CD4-positive, alpha-beta T cell treated with Interleukin-2 at 100 ng/mL for 4 hours (primary cell): Measurements from ENCODE around the gene AHCTF1.
"Not testable (repeated sequence)": the region's sequence is repeated elsewhere in the genome, so short reads cannot be mapped to it uniquely, and the experiment has no call there.

ENCODE experiments used
- DNase-seq: peaks from one replicate; pipeline ENCODE4 v3.0.0-alpha.2; 2020; ENCODE audit warnings: low spot score

Gene AHCTF1

DNA sequence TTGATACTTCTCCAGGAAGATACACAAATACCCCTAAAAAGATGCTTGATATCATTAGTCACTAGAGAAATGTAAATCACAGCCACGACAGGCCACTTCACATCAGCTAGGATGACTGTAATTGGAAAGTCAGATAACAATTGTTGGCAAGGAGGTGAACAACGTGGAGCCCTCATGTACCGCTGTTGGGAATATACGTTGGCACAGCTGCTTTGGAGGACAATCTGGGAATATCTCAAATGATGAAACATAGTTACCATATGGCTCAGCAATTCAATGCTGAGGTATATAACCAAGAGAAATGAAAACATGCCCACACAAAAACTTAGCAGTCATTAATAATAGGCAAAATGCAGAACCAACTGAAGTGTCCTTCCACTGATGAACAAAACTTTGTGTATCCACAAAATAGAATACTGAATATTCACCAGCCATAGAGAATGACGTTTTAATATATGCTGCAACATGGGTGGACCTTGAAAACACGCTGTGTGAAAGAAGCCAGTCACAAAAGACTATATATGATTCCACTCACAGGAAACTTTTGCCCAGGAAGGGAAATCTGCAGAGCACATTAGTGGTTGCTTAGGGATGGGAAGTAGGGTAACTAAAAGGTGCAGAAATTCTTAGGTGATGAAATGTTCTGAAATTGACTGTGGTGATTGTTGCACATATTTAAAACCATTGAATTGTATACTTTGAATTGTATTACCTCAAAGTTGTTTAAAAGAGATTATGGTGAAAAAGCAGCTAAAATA is 95.4 kb downstream of the AHCTF1 start:
- no peak for DNase-seq

GRCh38 chr1:246831543-246831942 is 100.2 kb downstream of the AHCTF1 start:
- DNase-seq = no peak

GRCh38 chr1:246828818-246829217 is 102.9 kb downstream of the AHCTF1 start:
- DNase-seq = no peak

DNA sequence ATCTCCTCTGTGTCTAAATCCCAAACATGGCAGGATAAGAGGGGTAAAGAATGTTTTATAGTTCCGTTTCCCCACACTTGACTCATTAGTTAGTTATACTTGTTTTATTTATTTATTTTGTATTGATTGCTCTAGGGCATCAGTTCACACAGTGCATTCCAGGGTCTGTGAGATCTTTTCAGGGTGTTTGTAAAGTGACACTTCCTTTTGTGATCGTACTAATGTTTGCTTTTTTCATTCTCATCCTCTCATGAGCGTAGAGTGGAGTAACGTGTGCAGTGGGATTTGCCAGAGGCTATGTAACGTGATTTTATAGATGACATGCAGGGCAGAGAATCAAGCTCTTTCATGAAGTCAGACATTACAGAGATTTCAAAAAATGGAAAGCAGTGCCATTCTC is 104.4 kb downstream of the AHCTF1 start:
- DNase-seq = no peak

GRCh38 chr1:246825557-246826175 is 106.1 kb downstream of the AHCTF1 start:
- no peak for DNase-seq

DNA sequence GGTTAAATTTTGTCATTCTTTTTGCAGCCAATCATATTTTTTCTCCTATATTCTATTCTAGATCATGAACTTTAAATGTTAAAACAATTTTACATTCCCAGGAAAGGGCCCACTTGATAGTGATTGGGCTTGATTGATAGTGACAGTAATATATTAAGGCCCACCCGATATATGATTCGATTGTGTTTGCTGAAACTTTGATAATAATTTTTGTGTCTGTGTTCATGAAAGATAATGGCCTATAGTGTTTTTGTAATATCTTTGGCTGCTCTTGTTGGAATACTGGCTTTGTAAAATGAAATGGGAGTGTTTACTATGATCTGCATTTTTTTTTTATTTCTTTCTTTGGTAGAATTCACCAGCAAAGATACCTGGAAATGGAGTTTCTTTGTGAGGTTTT is 107.2 kb downstream of the AHCTF1 start:
- DNase-seq = no peak

- DNase-seq = not testable (repeated sequence)
Observed at GRCh38 chr1:246822154-246822553, 109.6 kb downstream of the AHCTF1 start.

GRCh38 chr1:246820666-246821065 is 111.1 kb downstream of the AHCTF1 start:
- no peak for DNase-seq

- not testable (repeated sequence) for DNase-seq
Observed at GRCh38 chr1:246817778-246818177, 114.0 kb downstream of the AHCTF1 start.

- no peak for DNase-seq
Observed at GRCh38 chr1:246815693-246816270, 116.0 kb downstream of the AHCTF1 start.

DNA sequence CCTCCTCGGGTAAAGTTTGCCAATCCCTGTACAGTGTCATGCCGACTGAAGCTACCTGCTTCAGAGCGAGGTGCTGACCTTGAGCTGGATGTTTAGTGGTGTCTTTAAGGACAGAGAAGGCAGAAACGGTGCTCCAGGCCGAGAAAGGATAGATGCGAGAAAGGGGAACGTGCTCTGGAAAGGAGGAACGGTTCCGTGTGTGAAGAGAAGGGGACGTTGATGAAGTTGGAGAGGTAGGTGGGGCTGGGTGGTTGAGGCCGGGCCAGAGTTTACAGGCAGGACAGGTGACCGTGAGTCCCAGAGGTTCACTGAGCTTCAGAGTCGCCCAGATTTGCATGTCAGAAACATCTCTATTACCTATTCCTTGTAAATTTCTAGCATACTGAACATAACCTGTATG is 116.9 kb downstream of the AHCTF1 start:
- no peak for DNase-seq

DNA sequence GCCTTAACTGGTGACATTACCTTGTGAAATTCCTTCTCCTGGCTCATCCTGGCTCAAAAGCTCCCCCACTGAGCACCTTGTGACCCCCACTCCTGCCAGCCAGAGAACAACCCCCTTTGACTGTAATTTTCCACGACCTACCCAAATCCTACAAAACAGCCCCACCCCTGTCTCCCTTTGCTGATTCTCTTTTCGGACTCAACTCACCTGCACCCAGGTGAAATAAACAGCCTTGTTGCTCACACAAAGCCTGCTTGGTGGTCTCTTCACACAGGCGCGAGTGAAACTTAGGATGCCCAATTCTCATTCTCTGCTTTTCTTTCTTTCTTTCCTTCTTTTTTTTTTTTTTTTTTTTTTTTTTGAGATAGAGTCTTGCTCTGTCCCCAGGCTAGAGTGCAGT is 118.4 kb downstream of the AHCTF1 start:
- DNase-seq = not testable (repeated sequence)

DNA sequence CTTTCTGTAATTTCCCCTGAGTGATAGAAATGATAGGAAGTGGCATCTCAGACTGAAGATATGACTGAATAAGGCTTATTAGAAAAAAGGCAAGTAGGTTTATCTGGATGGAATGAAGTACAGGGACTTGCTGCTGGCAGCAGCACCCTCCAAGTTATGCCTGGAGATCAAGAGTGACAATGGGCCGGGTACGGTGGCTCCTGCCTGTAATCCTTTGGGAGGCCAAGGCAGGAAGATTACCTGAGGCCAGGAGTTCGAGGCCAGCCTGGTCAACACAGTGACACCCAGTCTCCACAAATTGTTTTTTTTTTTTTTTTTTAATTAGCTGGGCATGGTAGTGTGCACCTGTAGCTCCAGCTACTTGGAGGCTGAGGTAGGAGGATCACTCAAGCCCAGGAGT is 119.8 kb downstream of the AHCTF1 start:
- no peak for DNase-seq

GRCh38 chr1:246809473-246809872 is 122.3 kb downstream of the AHCTF1 start:
- DNase-seq = no peak

GRCh38 chr1:246805135-246805716 is 126.5 kb downstream of the AHCTF1 start:
- DNase-seq = no peak

GRCh38 chr1:246803883-246804282 is 127.9 kb downstream of the AHCTF1 start:
- no peak for DNase-seq

DNA sequence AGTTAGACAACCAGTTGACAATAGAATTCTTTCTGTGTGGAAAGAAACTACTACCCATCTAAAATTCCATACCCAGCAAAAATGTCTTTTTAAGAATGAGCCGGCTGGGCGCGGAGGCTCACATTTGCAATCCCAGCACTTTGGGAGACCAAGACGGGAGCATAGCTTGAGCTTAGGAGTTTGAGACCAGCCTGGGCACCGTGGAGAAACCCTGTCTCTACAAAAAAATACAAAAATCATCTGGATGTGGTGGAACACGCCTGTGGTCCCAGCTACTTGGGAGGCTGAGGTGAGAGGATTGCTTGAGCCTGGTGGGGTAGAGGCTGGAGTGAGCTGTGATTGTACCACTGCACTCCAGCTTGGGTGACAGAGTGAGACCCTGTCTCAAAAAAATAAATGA is 128.4 kb downstream of the AHCTF1 start:
- DNase-seq = no peak

DNA sequence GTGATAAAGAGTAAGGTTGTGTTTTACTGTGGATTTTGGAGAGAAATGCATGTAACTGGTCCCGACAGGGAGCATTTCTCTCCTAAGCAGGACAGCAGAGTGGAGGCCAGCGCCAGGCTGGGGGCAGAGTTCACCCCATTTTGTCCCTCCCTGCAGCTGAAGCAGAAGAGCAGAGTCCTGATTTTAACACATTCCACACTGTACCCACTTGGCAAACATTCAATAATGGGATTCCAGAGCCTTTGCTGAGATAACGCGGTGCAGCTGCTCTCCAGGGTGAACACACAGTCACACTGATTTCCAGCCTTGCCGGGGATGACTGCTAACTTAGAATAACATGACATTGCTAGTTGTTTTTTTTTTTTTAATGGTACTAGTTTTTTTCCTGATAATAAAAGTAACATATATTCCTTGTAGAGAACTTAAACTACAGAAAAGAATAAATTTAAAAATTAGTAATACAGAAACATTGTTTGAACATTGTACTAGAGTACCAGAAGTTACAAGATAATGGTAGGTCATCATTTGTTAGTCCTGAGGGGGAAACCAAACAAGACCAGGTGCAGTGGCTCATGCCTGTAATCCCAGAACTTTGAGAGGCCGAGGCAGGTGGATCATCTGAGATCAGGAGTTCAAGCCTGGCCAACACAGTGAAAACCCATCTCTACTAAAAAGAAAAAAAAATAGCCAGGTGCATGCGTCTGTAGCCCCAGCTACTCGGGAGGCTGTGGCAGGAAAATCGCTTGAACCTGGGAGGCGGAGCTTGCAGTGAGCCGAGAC is 130.3 kb downstream of the AHCTF1 start:
- no peak for DNase-seq

DNA sequence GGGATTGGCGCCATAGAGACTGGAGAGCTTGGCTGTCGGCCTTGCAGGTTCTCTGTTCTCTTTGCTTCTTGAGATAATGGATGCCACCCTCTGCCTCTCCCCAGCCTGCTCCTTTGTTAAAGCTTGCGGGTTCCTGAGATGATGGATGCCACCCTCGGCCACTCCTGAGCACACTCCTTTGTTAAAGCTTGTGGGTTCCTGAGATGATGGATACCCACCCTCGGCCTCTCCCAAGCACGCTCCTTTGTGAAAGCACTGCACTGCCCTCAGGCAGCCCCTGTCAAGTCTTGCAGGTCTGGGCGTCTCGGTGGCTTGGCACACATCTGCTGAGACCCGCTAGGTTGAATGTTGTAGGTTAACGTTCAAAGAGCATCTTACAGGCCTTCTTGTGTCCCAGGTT is 131.0 kb downstream of the AHCTF1 start:
- DNase-seq = no peak

DNA sequence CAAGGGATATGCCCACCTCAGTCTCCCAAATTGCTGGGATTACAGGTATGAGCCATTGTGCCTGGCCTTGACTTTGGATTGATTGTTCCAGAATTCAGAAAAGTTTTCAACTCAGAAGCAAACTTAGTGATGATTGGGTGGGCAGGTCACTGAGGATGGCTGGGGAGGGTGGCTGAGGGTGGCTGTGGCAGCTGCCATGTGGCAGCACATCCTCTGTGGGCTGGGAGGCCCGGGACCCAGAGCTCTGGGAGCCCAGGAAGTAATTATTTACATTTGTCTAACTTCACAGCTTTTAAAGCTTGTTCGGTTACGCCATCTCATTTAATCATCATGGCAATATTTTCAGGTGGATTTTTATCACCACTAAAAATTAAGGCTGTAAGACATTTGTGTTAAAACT is 131.4 kb downstream of the AHCTF1 start:
- no peak for DNase-seq

GRCh38 chr1:246798606-246799496 is 132.9 kb downstream of the AHCTF1 start:
- no peak for DNase-seq
